Stimulated activated CD8-positive, alpha-beta memory T cell treated with anti-CD3 and anti-CD28 coated beads, Interleukin-2, amount 100 ng/mL, for 48 hours (primary cell): ENCODE data around the gene RGS11.
"Not testable (repeated sequence)": the region's sequence is repeated elsewhere in the genome, so short reads cannot be mapped to it uniquely, and the experiment has no call there.

Experiments used
- DNase-seq, 2 donors: peaks; one replicate each; pipeline ENCODE4 v3.0.0-alpha.2; 2020; ENCODE audit warnings: low read depth in 2 of 2

RGS11 gene

GRCh38 chr16:263182-263774, 12.5 kb downstream of the RGS11 start:
- DNase-seq = no peak

- DNase-seq = no peak
These were observed 13.5 kb downstream of the RGS11 start for GRCh38 chr16:262121-262745.

- DNase-seq = no peak
These were observed 14.6 kb downstream of the RGS11 start for GRCh38 chr16:261031-261691.

GRCh38 chr16:260326-260725, 15.4 kb downstream of the RGS11 start:
- DNase-seq = no peak

GRCh38 chr16:259814-260253, 15.9 kb downstream of the RGS11 start:
- no peak for DNase-seq

GRCh38 chr16:259226-259625, 16.5 kb downstream of the RGS11 start:
- no peak for DNase-seq

- DNase-seq = not testable (repeated sequence)
These were observed 17.7 kb downstream of the RGS11 start for GRCh38 chr16:258091-258490.

- no peak for DNase-seq
These were observed 20.6 kb downstream of the RGS11 start for GRCh38 chr16:255183-255582.

- DNase-seq = no peak
These were observed 21.3 kb downstream of the RGS11 start for GRCh38 chr16:254461-254860.

- DNase-seq = no peak
These were observed 21.9 kb downstream of the RGS11 start for GRCh38 chr16:253833-254232.

- DNase-seq = peak in 1 of 2 donors; percentile 14
These were observed 23.1 kb downstream of the RGS11 start for GRCh38 chr16:252366-253337.

- no peak for DNase-seq
These were observed 26.3 kb downstream of the RGS11 start for GRCh38 chr16:249431-249830.

- DNase-seq = no peak
These were observed 28.7 kb downstream of the RGS11 start for GRCh38 chr16:247027-247426.

- DNase-seq = no peak
These were observed 30.6 kb downstream of the RGS11 start for GRCh38 chr16:245105-245504.

GRCh38 chr16:243348-243747, 32.4 kb downstream of the RGS11 start:
- no peak for DNase-seq

- no peak for DNase-seq
These were observed 33.5 kb downstream of the RGS11 start for GRCh38 chr16:242281-242680.

GRCh38 chr16:240559-240958, 35.2 kb downstream of the RGS11 start:
- no peak for DNase-seq

- no peak for DNase-seq
These were observed 35.8 kb downstream of the RGS11 start for GRCh38 chr16:239948-240277.

- DNase-seq = peak; percentile 90 to 97
These were observed 41.1 kb downstream of the RGS11 start, which contains the start of gene FAM234A for GRCh38 chr16:234468-235305. FAM234A (plus strand) TSS chr16:234821; CDS start chr16:254414, 19,593 bp downstream.

- DNase-seq = no peak
These were observed 44.8 kb downstream of the RGS11 start for GRCh38 chr16:230949-231348.

GRCh38 chr16:230351-230750, 45.4 kb downstream of the RGS11 start:
- DNase-seq = not testable (repeated sequence)
